GM12891 (cell line): Measurements from ENCODE around the gene ANKRD45.
"Not testable (repeated sequence)": the region's sequence is repeated elsewhere in the genome, so short reads cannot be mapped to it uniquely, and the experiment has no call there.

ENCODE experiments used
- DNase-seq: peaks from one replicate; pipeline ENCODE4 v3.0.0; 2011; ENCODE audit warnings: low spot score; ENCODE audit not compliant: insufficient read length
- FAIRE-seq: peaks from 2 replicates; lab custom pipeline; 2011; peaks lifted over from hg19 to GRCh38; lab: Jason Lieb, UNC
- PAX5 ChIP-seq: IDR thresholded peaks from 2 replicates; pipeline ENCODE4 v1.6.1; 2011; ENCODE audit warnings: low read length, moderate library complexity, mild to moderate bottlenecking; ENCODE audit not compliant: insufficient read depth, severe bottlenecking
- POLR2A ChIP-seq: IDR thresholded peaks from 2 replicates; pipeline ENCODE4 v1.6.1; 2011; ENCODE audit warnings: low read depth, low read length, control low read depth
- POLR2AphosphoS5 ChIP-seq: IDR thresholded peaks from 2 replicates; pipeline ENCODE4 v1.6.1; 2011; ENCODE audit warnings: low read depth, low read length, control low read depth
- POU2F2 ChIP-seq: IDR thresholded peaks from 2 replicates; pipeline ENCODE4 v1.6.1; 2011; ENCODE audit warnings: low read depth, mild to moderate bottlenecking, control low read depth, low read length, moderate library complexity
- SPI1 ChIP-seq: IDR thresholded peaks from 2 replicates; pipeline ENCODE4 v1.6.1; 2011; ENCODE audit warnings: low read depth, low read length, control low read depth
- TAF1 ChIP-seq: IDR thresholded peaks from 2 replicates; pipeline ENCODE4 v1.6.1; 2011; ENCODE audit warnings: low read depth, low read length, control low read depth

ANKRD45 gene

GRCh38 chr1:173639102-173639501, 30.5 kb downstream of the ANKRD45 start:
- FAIRE-seq (no peak), DNase-seq (no peak)
- TF ChIP-seq POLR2AphosphoS5 (no peak), TAF1 (no peak), PAX5 (no peak), POLR2A (no peak), SPI1 (no peak), POU2F2 (no peak)

GRCh38 chr1:173638043-173639021, 31.3 kb downstream of the ANKRD45 start:
- no peak for TF ChIP-seq POLR2AphosphoS5
- TF ChIP-seq POU2F2: no peak
- TF ChIP-seq POLR2A: no peak
- no peak for TF ChIP-seq PAX5
- no peak for TF ChIP-seq TAF1
- no peak for TF ChIP-seq SPI1
- FAIRE-seq: no peak
- no peak for DNase-seq

- FAIRE-seq, DNase-seq: not testable (repeated sequence)
Measured at GRCh38 chr1:173637236-173638042, 32.2 kb downstream of the ANKRD45 start.

GRCh38 chr1:173635116-173635515, 34.5 kb downstream of the ANKRD45 start, which contains the start of gene TEX50:
TSS of gene TEX50 (plus strand) at chr1:173635338. CDS start at chr1:173635522, 184 bp downstream.
- TF ChIP-seq TAF1: no peak
- no peak for TF ChIP-seq SPI1
- TF ChIP-seq POU2F2: no peak
- no peak for TF ChIP-seq POLR2AphosphoS5
- TF ChIP-seq PAX5: no peak
- TF ChIP-seq POLR2A: no peak

GRCh38 chr1:173628888-173629287, 40.8 kb downstream of the ANKRD45 start:
- FAIRE-seq (no peak), DNase-seq (no peak)
- TF ChIP-seq SPI1 (no peak), PAX5 (no peak), TAF1 (no peak), POU2F2 (no peak), POLR2AphosphoS5 (no peak), POLR2A (no peak)

More at GRCh38 chr1:173635116-173635515, 34.5 kb downstream of the ANKRD45 start, which contains the start of gene TEX50:
- FAIRE-seq (no peak), DNase-seq (no peak)

- no peak for DNase-seq
- TF ChIP-seq SPI1 (no peak), TAF1 (no peak), POLR2AphosphoS5 (no peak), PAX5 (no peak), POLR2A (no peak), POU2F2 (no peak)
- no peak for FAIRE-seq
Measured at GRCh38 chr1:173627269-173627668, 42.4 kb downstream of the ANKRD45 start.

- FAIRE-seq (no peak), DNase-seq (no peak)
- TF ChIP-seq POU2F2 (no peak), SPI1 (no peak), POLR2A (no peak), TAF1 (no peak), POLR2AphosphoS5 (no peak), PAX5 (no peak)
Measured at GRCh38 chr1:173616859-173617258, 52.8 kb downstream of the ANKRD45 start.

- FAIRE-seq: not testable (repeated sequence)
Measured at GRCh38 chr1:173613086-173613485, 56.6 kb downstream of the ANKRD45 start.

GRCh38 chr1:173608503-173609216, 61.0 kb downstream of the ANKRD45 start:
- FAIRE-seq (no peak), DNase-seq (no peak)
- TF ChIP-seq POU2F2 (no peak), PAX5 (no peak), SPI1 (no peak), TAF1 (no peak), POLR2AphosphoS5 (no peak), POLR2A (no peak)

More at GRCh38 chr1:173613086-173613485, 56.6 kb downstream of the ANKRD45 start:
- not testable (repeated sequence) for DNase-seq
